Measurements from ENCODE around the gene PSD2.

Gene PSD2

DNA sequence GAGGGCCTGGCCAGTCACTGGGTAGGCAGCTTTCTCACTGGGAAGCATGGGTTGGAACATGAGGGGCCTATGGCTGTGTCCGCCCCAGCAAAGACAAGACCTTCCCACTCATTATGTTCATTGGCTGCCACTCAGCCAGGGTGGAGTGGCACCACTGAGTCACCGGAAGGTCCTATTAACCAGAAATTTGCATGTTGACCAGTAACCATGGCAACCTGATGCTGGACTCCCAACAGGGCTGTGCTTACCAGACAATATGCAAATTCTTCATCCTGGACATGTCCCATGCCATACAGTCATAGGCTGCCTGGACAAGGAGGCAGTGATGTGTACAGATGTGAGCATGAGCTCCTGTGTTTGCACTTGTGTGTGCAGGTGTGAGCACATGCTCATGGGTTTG is 66.7 kb downstream of the PSD2 start:
- peaks cover 3% of the 10 kb centered on the region; the same call in 1 of the 2 replicates for H3K27me3 ChIP-seq (ENCODE audit: low read depth, low read length)
- H3K4me3 ChIP-seq (ENCODE audit: low read length), result no peak overlapping the region
- H3K9me3 ChIP-seq (ENCODE audit: insufficient read depth, low read length), result no peaks in the 10 kb centered on the region
- no peaks in the 10 kb centered on the region for H3K79me2 ChIP-seq (ENCODE audit: low read length)
- no peak overlapping the region for H3K9ac ChIP-seq (ENCODE audit: low read length)
- no peaks in the 10 kb centered on the region for H3K4me1 ChIP-seq (ENCODE audit: low read length)
- no peak for TF ChIP-seq EZH2phosphoT487 (IDR thresholded peaks at IDR 0.05; ENCODE audit: low read depth)
- TF ChIP-seq, protein P1, sequence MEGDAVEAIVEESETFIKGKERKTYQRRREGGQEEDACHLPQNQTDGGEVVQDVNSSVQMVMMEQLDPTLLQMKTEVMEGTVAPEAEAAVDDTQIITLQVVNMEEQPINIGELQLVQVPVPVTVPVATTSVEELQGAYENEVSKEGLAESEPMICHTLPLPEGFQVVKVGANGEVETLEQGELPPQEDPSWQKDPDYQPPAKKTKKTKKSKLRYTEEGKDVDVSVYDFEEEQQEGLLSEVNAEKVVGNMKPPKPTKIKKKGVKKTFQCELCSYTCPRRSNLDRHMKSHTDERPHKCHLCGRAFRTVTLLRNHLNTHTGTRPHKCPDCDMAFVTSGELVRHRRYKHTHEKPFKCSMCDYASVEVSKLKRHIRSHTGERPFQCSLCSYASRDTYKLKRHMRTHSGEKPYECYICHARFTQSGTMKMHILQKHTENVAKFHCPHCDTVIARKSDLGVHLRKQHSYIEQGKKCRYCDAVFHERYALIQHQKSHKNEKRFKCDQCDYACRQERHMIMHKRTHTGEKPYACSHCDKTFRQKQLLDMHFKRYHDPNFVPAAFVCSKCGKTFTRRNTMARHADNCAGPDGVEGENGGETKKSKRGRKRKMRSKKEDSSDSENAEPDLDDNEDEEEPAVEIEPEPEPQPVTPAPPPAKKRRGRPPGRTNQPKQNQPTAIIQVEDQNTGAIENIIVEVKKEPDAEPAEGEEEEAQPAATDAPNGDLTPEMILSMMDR (IDR thresholded peaks at IDR 0.05; ENCODE audit: low read depth, low read length), result no peak
- no peaks in the 10 kb centered on the region for H4K20me1 ChIP-seq (ENCODE audit: insufficient read depth, low read length)
- H3K36me3 ChIP-seq (replicated peaks; ENCODE audit: low read depth, low read length), result no peaks in the 10 kb centered on the region
- H3K27ac ChIP-seq (ENCODE audit: low read length), result no peak overlapping the region
- no peak overlapping the region for H2AFZ ChIP-seq (ENCODE audit: low read depth, low read length)
- H3K4me2 ChIP-seq (ENCODE audit: low read length), result no peak overlapping the region

DNA sequence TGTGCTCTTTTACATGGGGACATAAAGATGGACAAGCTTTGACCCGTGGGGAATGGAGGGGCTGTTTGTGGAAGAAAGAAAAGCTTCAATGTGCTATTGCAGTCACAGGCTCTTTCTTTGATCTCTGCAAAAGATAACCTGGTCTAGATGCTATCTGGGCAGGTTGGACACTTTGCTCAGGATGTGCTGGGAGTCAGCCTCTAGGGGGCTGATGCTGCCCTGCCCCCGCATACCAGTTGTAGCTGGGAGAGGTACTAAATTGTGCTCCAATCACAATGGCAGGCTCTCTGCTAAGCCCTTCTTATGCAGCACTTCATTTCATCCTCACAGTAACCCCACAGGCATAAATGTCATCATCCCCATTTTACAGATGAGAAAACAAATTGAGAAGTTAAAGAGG is 67.2 kb downstream of the PSD2 start:
- Histone ChIP-seq H3K27ac (ENCODE audit: low read length) (no peak overlapping the region), H3K9me3 (ENCODE audit: insufficient read depth, low read length) (no peaks in the 10 kb centered on the region), H3K79me2 (ENCODE audit: low read length) (no peaks in the 10 kb centered on the region), H3K36me3 (replicated peaks; ENCODE audit: low read depth, low read length) (no peaks in the 10 kb centered on the region), H3K4me3 (ENCODE audit: low read length) (no peak overlapping the region), H2AFZ (ENCODE audit: low read depth, low read length) (no peak overlapping the region), H3K4me1 (ENCODE audit: low read length) (no peaks in the 10 kb centered on the region), H3K4me2 (ENCODE audit: low read length) (no peak overlapping the region), H3K9ac (ENCODE audit: low read length) (no peak overlapping the region), H3K27me3 (ENCODE audit: low read depth, low read length) (peaks cover 3% of the 10 kb centered on the region; the same call in 1 of the 2 replicates), H4K20me1 (ENCODE audit: insufficient read depth, low read length) (no peaks in the 10 kb centered on the region)
- no peak for TF ChIP-seq EZH2phosphoT487 (IDR thresholded peaks at IDR 0.05; ENCODE audit: low read depth)
- TF ChIP-seq, protein P1 (IDR thresholded peaks at IDR 0.05; ENCODE audit: low read depth, low read length), result 0 out of 2 replicates have a peak, but pooled peaks have one; percentile 6

DNA sequence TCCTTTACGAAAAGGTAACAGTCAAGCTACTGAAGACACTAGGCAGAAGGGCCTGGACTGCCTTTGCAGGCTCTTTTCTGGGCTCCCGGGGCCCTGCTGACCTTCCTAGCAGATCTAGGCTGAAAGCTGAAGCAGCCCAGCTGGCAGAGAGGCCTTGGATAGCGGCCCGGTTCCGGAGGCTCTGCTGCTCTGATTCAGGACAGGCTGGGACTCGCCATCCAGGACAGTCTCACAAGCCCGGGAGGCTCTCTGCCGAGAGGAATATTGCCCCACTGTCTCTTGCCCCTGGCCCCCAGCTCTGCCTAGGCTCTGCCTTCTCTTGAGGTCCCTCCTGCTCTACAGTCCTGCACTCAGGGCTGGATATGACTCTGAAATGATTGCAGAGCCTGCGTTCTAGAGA is 67.8 kb downstream of the PSD2 start:
- H3K79me2 ChIP-seq (ENCODE audit: low read length), result no peaks in the 10 kb centered on the region
- no peak overlapping the region for H3K27ac ChIP-seq (ENCODE audit: low read length)
- H2AFZ ChIP-seq (ENCODE audit: low read depth, low read length), result no peak overlapping the region
- no peaks in the 10 kb centered on the region for H4K20me1 ChIP-seq (ENCODE audit: insufficient read depth, low read length)
- no peaks in the 10 kb centered on the region for H3K36me3 ChIP-seq (replicated peaks; ENCODE audit: low read depth, low read length)
- 0 out of 2 replicates have a peak, but pooled peaks cover 3% of the 10 kb centered on the region for H3K27me3 ChIP-seq (ENCODE audit: low read depth, low read length)
- H3K4me3 ChIP-seq (ENCODE audit: low read length), result no peak overlapping the region
- no peaks in the 10 kb centered on the region for H3K4me1 ChIP-seq (ENCODE audit: low read length)
- no peaks in the 10 kb centered on the region for H3K9me3 ChIP-seq (ENCODE audit: insufficient read depth, low read length)
- no peak for TF ChIP-seq EZH2phosphoT487 (IDR thresholded peaks at IDR 0.05; ENCODE audit: low read depth)
- TF ChIP-seq, protein P1 (IDR thresholded peaks at IDR 0.05; ENCODE audit: low read depth, low read length), result no peak
- H3K9ac ChIP-seq (ENCODE audit: low read length), result no peak overlapping the region
- no peak overlapping the region for H3K4me2 ChIP-seq (ENCODE audit: low read length)

DNA sequence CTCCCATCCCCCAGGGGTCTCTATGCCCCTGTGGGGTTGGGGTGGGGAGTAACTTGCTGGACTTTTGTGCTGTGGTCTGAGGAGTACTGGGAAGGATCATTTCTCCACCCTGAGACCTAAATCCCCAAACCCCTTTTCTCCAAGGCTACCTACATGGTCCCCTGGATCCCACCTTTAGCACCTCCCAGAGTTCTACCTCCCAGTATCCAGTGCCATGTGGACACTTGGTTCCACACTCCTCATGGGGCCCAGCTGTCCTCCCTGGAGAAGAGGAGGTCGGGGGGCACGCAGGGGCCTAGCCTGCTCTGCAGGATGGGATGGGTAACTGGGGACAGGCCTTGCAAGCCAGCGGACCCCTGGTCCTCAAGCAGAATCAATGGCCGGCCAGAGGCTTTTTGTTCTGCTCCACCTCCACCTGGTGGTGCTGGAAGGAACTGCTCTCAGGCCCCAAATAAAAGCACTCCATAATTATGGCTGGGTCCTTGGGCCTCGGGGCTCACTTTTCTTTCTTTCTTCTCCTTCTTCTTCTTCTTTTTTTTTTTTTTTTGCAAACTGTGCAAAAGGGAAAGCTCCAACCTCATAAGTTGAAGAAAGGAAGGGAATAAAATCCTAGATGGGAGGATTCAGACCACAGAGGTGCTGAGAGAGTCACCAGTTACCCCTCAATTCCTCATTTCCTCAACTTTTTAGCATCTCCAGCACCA is 68.4 kb downstream of the PSD2 start:
- 0 out of 2 replicates have a peak, but pooled peaks cover 3% of the 10 kb centered on the region for H3K27me3 ChIP-seq (ENCODE audit: low read depth, low read length)
- H3K27ac ChIP-seq (ENCODE audit: low read length), result no peak overlapping the region
- TF ChIP-seq, protein P1 (IDR thresholded peaks at IDR 0.05; ENCODE audit: low read depth, low read length), result peak; percentile 61
- TF ChIP-seq EZH2phosphoT487 (IDR thresholded peaks at IDR 0.05; ENCODE audit: low read depth), result no peak

More for the DNA sequence above, 68.4 kb downstream of the PSD2 start:
- Histone ChIP-seq H3K4me1 (ENCODE audit: low read length) (no peaks in the 10 kb centered on the region), H3K9ac (ENCODE audit: low read length) (no peak overlapping the region), H4K20me1 (ENCODE audit: insufficient read depth, low read length) (no peaks in the 10 kb centered on the region), H3K9me3 (ENCODE audit: insufficient read depth, low read length) (no peaks in the 10 kb centered on the region), H3K4me3 (ENCODE audit: low read length) (no peak overlapping the region), H3K4me2 (ENCODE audit: low read length) (no peak overlapping the region), H3K36me3 (replicated peaks; ENCODE audit: low read depth, low read length) (no peaks in the 10 kb centered on the region), H3K79me2 (ENCODE audit: low read length) (no peaks in the 10 kb centered on the region), H2AFZ (ENCODE audit: low read depth, low read length) (no peak overlapping the region)

All from OCI-LY3 (cell line).